SW 1271 (cell line): Measurements from ENCODE around the gene BOLA3.
"Not testable (repeated sequence)": the region's sequence is repeated elsewhere in the genome, so short reads cannot be mapped to it uniquely, and the experiment has no call there.

Source experiments
- DNase-seq, 2 experiments: peaks; one replicate each; lab custom pipeline; 2025; lab: John Stamatoyannopoulos, UW

Gene BOLA3

DNA sequence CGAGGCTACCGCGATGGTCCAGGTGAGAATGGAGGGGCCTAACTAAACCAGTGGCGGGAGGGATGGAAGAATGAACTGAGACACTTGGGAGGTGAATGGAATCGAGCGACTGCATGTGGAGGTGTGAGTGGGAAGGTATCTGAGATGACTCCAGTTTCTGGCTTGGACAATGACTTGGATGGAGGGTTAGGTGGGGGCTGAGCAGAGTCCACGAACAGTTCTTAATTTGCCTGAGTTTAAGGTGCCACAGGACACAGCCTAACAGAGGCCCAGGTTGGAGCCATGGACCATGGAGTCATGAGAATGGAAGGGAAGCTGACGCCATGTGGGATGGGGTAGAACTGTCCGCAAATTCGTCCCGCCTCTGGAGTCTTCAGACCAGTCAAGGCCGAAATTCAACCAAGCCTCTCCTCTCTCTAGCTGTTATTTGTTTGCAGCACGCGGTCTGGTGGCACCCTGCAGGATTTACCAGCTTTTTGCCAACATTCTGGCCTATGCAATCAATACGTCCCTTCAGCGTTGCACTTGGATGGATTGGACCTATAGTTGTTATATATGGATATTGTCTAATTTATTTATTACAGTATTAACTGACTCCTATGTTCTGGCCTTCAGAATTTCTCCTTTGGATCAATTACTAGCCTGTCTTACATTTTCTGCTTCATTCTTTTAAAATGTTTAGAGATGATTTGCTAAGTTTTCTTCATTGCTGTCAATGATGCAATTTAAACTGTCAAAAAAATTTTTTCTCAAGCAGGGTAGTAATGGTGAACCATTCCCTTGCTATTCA, 940 bp upstream of the BOLA3 start:
- DNase-seq = no peak

GRCh38 chr2:74146929-74147726, 584 bp downstream of the BOLA3 start:
- DNase-seq = peak in 1 of 2 experiments; percentile 28

- peak in 1 of 2 experiments; percentile 10 for DNase-seq
Measured at GRCh38 chr2:74142340-74142739, 5.4 kb downstream of the BOLA3 start.

- DNase-seq = no peak
Measured at GRCh38 chr2:74138600-74139323, 8.9 kb downstream of the BOLA3 start.

DNA sequence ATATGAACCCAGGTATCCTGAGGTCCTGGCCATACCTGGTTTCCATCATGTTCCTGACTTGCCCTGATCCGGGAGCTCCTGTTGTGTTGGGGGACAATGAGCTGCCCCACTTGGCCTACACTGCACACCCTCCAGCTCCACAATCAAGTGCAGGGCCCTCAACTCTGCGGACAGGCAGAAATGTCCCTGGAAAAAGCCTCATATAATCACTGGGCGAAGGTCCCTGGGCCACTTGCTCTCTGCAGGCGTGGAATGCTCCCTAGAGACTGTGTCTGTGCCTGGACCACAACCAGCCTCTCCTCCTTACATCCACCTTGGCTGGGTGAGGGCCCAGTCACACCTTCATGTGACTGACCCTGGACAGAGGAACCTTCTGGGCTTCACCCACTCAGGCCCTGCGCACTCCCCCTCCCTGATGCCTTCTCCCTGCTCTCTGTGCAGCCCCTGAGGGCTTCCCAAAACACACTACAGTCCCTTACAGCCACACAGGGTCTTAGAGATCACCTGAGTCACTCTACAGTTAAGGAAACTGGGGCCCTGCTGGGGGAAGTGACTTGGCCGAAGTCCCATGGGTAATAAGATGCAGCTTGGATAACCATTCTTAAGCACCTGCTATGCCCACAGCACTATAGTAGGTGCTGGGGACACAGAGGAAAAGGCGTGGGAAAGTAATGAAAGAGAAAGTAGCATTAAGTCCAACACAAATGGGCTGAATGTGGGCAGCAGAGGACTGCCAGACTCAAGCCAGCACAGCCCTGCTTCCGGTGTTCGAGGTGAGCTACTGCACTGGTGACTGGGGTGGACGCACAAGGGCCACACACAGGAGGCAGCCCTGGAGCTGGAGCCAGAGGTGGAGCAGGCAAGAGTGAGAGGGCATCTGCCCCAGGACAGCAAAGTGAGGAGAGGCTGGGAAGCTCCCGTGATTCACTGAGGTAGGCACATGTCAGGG, 9.8 kb downstream of the BOLA3 start:
- no peak for DNase-seq

DNA sequence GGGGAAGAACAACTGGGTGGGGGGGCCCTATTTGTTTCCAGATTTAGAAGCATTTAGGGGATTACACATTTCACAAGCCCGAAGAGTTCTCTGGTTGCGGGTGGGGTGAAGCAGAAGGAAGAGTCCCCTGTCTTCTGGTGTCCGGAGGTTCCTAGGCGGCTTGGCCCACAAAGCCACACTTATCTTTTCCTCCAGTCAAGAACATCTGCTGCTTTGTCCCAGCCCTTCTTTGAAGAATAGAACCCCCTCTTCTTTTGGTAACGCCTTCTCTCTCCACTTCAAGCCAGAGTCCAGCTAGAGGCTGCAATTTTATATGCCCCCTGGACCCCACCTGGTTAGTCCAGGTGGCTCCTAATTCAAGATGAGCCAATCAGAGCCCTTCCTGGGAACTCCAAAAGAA, 15.8 kb downstream of the BOLA3 start:
- DNase-seq = no peak

- DNase-seq = no peak
Measured at GRCh38 chr2:74130211-74130995, 17.3 kb downstream of the BOLA3 start.

DNA sequence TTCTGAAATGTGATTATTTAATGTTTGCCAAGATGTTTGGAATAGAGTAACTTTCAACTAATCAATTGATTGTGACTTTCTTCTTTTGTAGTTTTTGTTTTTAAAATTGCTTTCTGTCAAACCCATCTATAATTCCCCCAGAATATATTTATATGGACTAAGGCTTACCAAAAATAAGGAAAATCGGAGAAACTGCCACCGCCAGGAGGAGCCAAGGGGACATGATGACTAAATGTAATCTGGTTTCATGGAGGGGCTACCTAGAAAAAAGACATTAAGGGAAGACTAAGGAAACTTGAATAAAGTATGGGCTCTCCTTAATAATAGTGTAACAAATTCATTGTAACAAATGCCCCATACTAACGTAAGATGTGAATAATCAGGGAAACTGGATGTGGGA, 19.5 kb downstream of the BOLA3 start:
- DNase-seq = no peak

DNA sequence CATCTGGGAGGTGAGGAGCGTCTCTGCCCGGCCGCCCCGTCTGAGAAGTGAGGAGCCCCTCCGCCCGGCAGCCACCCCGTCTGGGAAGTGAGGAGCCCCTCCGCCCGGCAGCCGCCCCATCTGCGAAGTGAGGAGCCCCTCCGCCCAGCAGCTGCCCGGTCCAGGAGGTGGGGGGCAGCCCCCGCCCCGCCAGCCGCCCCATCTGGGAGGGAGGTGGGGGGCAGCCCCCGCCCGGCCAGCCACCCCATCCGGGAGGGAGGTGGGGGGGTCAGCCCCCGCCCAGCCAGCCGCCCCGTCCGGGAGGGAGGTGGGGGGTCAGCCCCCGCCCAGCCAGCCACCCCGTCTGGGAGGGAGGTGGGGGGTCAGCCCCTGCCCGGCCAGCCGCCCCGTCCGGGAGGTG, 23.8 kb downstream of the BOLA3 start:
- DNase-seq = not testable (repeated sequence)

DNA sequence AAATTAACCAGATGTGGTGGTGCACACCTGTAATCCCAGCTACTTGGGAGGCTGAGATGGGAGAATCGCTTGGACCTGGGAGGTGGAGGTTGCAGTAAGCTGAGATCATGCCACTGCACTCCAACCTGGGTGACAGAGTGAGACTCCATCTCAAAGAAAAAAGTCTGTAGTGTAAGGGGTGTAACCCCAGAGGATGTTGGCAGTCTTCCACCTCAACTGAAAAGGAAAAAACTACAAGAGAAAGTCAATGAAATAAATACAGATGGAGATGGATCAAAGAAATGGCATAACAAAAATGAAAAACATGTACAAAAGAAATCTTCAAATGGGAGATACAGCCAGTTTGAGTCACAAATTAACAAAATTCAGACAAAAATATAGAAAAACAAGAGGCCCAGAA, 25.9 kb downstream of the BOLA3 start:
- DNase-seq = not testable (repeated sequence)

GRCh38 chr2:74119912-74120825, 27.5 kb downstream of the BOLA3 start:
- DNase-seq = peak; percentile 41 to 64

DNA sequence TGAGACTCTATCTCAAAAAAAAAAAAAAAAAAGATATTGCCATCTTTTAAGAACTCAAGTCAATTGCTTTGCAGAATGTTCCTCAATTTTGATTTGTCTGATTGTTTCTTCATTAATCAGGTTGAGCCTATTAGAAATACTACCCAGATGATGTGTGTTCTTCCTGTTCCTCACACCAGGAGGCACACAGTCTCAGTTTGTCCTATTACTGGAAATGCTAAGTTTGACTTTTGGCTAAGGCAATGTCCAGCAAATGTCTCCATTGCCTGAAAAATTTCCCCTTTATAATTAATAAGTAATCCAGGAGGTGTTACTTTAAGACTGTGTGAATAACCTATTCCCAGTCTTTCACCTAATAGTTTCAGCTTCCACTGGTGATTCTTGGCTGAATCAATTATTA, 28.4 kb downstream of the BOLA3 start:
- no peak for DNase-seq

DNA sequence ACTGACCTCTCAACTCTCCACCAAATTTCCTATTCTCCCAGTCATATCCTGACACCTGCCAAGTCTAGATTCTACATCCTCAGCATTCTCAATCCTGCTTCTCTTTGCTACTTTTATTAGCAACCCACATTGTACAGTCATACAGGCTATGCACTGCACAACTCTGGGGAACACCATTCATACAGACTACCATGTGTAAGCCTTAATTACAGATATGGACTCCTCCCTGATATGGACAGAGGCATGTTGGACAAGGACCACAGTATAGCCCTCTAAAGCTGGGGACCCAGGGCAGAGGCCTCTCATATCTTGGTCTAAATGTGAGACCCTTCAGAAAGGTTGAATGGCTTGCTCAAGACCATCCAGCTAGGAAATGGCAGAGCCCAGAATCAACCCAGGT, 36.3 kb downstream of the BOLA3 start:
- no peak for DNase-seq

GRCh38 chr2:74110537-74110936, 37.2 kb downstream of the BOLA3 start:
- no peak for DNase-seq

GRCh38 chr2:74109551-74109950, 38.2 kb downstream of the BOLA3 start:
- DNase-seq = no peak

DNA sequence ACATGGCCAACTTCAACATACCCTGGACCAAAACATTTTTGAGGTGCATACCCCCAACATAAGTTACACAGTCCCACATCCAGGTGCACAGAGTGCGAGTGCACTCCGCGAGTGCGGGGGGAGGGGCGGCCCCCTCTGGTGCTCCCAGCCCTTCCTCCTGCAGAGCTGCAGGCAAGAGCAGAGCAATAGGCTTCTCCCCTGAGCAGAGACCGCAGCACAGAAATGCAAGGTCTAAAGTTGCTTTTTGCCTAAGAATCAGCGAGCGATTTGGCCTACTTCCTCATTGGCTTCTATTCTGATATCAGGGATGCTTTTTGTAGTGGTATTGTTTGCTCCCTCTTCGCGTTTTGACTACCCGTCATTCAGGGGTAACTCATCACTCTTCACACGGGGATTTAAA, 40.6 kb downstream of the BOLA3 start:
- no peak for DNase-seq

GRCh38 chr2:74105413-74105812, 42.3 kb downstream of the BOLA3 start:
- no peak for DNase-seq

DNA sequence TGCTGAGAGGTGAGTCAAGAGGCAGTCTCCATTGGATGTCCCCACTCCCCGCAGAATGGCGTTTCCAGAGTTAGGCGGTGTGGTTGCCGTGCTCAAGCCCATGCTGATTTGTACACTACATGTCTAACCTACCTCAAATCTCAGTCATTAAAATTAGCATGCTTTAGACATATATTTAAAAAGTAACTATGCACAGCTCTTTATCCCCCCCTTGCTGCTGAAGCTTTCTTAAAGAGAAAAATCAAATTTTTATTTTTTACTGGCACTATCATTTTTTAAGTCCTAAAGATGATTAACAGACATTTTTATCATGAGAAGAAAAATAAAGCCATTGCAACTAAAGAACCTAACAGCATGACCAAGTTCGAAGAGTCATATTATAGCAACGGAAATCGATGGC, 42.9 kb downstream of the BOLA3 start:
- DNase-seq = no peak

- no peak for DNase-seq
Measured at GRCh38 chr2:74103763-74104162, 43.9 kb downstream of the BOLA3 start.

- DNase-seq = no peak
Measured at GRCh38 chr2:74102516-74102915, 45.2 kb downstream of the BOLA3 start.
